Gastroesophageal sphincter (tissue), 4 donors: ENCODE results near the gene DOCK4. TPM values are rescaled to one million over a fixed set of nuclear protein-coding genes. Genes with fewer than 3 reads are reported as not detected.

ENCODE experiments used
- ATAC-seq: fragments of 150-250 bp; one replicate; pipeline ENCODE4 v1.9.1; 2016; ENCODE audit warnings: mild to moderate bottlenecking, moderate library complexity
- H3K27ac ChIP-seq, 4 donors: fragments of 200-600 bp; sonication (generic) in 3 of 4; 1 replicate in 3 of 4; 2 replicates in 1 of 4; pipeline ENCODE4 v1.5.1; 2016 to 2019
- H3K27me3 ChIP-seq: fragments of 200-600 bp; sonication (generic); one replicate; pipeline ENCODE4 v1.5.1; 2019
- H3K36me3 ChIP-seq, 2 donors: fragments of 200-600 bp; sonication (generic); one replicate each; pipeline ENCODE4 v1.5.1; 2019; ENCODE audit warnings: control low read depth in 1 of 2
- H3K4me1 ChIP-seq, 3 donors: fragments of 200-600 bp; sonication (generic); 1 replicate in 2 of 3; 2 replicates in 1 of 3; pipeline ENCODE4 v1.5.1; 2016 to 2019; ENCODE audit warnings: control low read depth in 2 of 3
- H3K4me3 ChIP-seq, 2 donors: fragments of 200-600 bp; sonication (generic); one replicate each; pipeline ENCODE4 v1.5.1; 2019; ENCODE audit warnings: mild to moderate bottlenecking in 1 of 2, moderate library complexity in 1 of 2
- H3K9me3 ChIP-seq, 3 donors: fragments of 200-600 bp; sonication (generic); one replicate each; pipeline ENCODE4 v1.5.1; 2017 to 2019; ENCODE audit warnings: control low read depth in 2 of 3
- EP300 ChIP-seq: sonication (generic); formaldehyde crosslinking; IDR thresholded peaks from one replicate; pipeline ENCODE4 v1.6.1; 2017; ENCODE audit warnings: antibody characterized with exemption, mild to moderate bottlenecking
- POLR2A ChIP-seq, 2 donors: fragments of 450-650 bp; IDR thresholded peaks; one replicate each; pipeline ENCODE4 v1.6.1; 2017; ENCODE audit warnings: antibody characterized with exemption in 2 of 2, mild to moderate bottlenecking in 2 of 2, moderate library complexity in 1 of 2
- POLR2AphosphoS5 ChIP-seq: sonication (generic); formaldehyde crosslinking; IDR thresholded peaks from one replicate; pipeline ENCODE4 v1.6.1; 2017; ENCODE audit warnings: antibody characterized with exemption
- WGBS, 2 donors: methylation state at CpG; one replicate each; pipeline ENCODE4 v1.1.5; 2018; ENCODE audit warnings: low coverage in 1 of 2; 5-methylcytosine and 5-hydroxymethylcytosine counted together
- total RNA-seq, 4 donors: library from RNA; depleted of rRNA; stranded (reverse); fragments of >200 nt; gene quantifications; one replicate each; pipeline ENCODE4 v1.1.0, GENCODE V29; 2016
- TF ChIP-seq, protein P1 (sequence below), 4 experiments: fragments of 200-600 bp in 2 of 4; fragments of 450-650 bp in 2 of 4; sonication (generic) in 1 of 4; IDR thresholded peaks; one replicate each; pipeline ENCODE4 v1.5.1; 2017 to 2019; ENCODE audit warnings: antibody characterized with exemption in 4 of 4, mild to moderate bottlenecking in 2 of 4, moderate library complexity in 2 of 4

Gene DOCK4
- total RNA-seq, 4 donors from 2014 or later = 14.0 to 34.1 (median 24.2) TPM

DNA sequence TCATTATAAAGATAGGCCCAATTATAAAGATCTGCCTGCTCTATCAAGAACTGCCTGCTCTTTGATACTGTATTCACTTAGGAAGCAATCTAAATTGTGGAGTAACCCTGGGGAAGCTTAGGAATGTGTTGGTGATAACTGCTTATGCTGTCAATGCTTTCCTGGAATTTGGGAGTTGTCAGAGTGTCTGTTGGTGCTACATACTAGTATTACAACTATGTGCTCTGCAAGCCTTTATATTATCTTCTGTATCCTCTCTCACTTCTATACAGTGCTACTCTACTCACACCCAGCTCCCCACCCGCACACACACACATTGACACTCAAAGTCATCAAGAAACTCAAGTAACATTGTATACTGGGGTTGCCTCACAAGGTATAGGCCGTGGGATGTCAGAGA, 6.4 kb upstream of the DOCK4 start:
- WGBS, 2 donors = 100% methylated on average over 1 to 2 of the region's 2 CpGs
- no peaks in the 10 kb centered on the region for H3K27me3 ChIP-seq
- no peak overlapping the region for H3K27ac ChIP-seq
- H3K9me3 ChIP-seq = no peaks in the 10 kb centered on the region
- no peak overlapping the region for H3K4me3 ChIP-seq
- no peak for ATAC-seq
- H3K4me1 ChIP-seq = peaks cover 2 to 42% (median 9%) of the 10 kb centered on the region in 3 donors
- TF ChIP-seq EP300 = no peak
- no peak for TF ChIP-seq POLR2A (IDR thresholded peaks at IDR 0.05)
- TF ChIP-seq POLR2AphosphoS5 = no peak
- TF ChIP-seq, protein P1, sequence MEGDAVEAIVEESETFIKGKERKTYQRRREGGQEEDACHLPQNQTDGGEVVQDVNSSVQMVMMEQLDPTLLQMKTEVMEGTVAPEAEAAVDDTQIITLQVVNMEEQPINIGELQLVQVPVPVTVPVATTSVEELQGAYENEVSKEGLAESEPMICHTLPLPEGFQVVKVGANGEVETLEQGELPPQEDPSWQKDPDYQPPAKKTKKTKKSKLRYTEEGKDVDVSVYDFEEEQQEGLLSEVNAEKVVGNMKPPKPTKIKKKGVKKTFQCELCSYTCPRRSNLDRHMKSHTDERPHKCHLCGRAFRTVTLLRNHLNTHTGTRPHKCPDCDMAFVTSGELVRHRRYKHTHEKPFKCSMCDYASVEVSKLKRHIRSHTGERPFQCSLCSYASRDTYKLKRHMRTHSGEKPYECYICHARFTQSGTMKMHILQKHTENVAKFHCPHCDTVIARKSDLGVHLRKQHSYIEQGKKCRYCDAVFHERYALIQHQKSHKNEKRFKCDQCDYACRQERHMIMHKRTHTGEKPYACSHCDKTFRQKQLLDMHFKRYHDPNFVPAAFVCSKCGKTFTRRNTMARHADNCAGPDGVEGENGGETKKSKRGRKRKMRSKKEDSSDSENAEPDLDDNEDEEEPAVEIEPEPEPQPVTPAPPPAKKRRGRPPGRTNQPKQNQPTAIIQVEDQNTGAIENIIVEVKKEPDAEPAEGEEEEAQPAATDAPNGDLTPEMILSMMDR (IDR thresholded peaks at IDR 0.05) = no peak
- no peaks in the 10 kb centered on the region for H3K36me3 ChIP-seq

DNA sequence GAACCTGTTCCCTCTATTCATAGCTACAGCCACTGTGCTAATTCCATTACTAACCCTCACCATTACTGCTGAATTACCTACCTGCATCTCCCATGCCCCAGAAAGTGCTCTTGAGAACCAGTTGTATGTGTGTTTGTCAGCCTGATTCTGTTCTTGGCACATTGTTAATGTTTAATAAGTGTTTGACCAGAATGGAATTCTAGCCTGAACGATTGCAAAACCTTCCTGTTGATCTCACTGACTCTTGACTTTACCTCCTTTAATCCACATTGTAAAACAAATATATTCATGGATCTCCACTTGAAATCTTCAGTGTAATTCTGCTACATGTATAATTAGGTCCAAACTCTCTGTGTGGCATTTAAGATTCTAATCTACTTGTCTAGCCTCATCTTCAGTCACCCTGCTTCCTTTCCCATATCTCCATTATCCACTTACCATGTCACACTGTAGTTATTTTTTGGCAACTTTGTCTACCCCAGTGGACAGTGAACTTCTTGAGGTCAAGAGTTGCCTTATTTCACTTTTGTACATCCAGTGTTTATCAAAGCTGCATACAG, 5.2 kb upstream of the DOCK4 start:
- H3K4me3 ChIP-seq = no peak overlapping the region
- TF ChIP-seq POLR2AphosphoS5 (peak; percentile 7), POLR2A (IDR thresholded peaks at IDR 0.05) (no peak), EP300 (no peak)
- TF ChIP-seq, protein P1 (IDR thresholded peaks at IDR 0.05) = no peak
- H3K27ac ChIP-seq = no peak overlapping the region
- H3K4me1 ChIP-seq = peaks cover 2 to 47% (median 9%) of the 10 kb centered on the region in 3 donors
- no peaks in the 10 kb centered on the region for H3K9me3 ChIP-seq
- H3K36me3 ChIP-seq = no peaks in the 10 kb centered on the region
- no peaks in the 10 kb centered on the region for H3K27me3 ChIP-seq
- no peak for ATAC-seq
- WGBS, 2 donors = 25 to 36% methylated on average over 1 of the region's 1 CpG

DNA sequence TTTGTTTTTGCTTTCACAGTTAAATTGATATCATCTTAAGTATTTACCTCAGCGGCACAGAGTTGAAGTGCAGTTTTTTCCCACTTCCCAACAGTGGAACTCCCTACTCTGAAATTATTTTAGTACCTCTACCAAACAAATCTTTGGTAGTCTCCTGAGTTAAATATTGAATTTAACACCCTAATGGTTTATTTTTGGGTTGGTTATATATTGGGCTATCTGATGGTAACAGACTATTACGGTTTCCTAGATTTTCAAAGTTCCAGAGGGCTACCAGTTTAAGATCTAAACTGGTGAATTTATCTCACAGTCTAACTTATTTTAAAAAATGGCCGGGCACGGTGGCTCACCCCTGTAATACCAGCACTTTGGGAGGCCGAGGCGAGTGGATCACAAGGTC, 1.6 kb upstream of the DOCK4 start:
- H3K4me3 ChIP-seq = peak overlapping the region in 1 of 2 donors; percentile 88
- peaks cover 2 to 51% (median 9%) of the 10 kb centered on the region in 3 donors for H3K4me1 ChIP-seq
- TF ChIP-seq POLR2AphosphoS5 = no peak
- TF ChIP-seq POLR2A (IDR thresholded peaks at IDR 0.05) = no peak
- no peak for TF ChIP-seq EP300
- TF ChIP-seq, protein P1 (IDR thresholded peaks at IDR 0.05) = no peak
- no peaks in the 10 kb centered on the region for H3K9me3 ChIP-seq
- H3K36me3 ChIP-seq = no peaks in the 10 kb centered on the region
- H3K27me3 ChIP-seq = no peaks in the 10 kb centered on the region
- H3K27ac ChIP-seq = no peak overlapping the region
- no peak for ATAC-seq
- 86 to 95% methylated on average over 2 to 4 of the region's 6 CpGs for WGBS, 2 donors

DNA sequence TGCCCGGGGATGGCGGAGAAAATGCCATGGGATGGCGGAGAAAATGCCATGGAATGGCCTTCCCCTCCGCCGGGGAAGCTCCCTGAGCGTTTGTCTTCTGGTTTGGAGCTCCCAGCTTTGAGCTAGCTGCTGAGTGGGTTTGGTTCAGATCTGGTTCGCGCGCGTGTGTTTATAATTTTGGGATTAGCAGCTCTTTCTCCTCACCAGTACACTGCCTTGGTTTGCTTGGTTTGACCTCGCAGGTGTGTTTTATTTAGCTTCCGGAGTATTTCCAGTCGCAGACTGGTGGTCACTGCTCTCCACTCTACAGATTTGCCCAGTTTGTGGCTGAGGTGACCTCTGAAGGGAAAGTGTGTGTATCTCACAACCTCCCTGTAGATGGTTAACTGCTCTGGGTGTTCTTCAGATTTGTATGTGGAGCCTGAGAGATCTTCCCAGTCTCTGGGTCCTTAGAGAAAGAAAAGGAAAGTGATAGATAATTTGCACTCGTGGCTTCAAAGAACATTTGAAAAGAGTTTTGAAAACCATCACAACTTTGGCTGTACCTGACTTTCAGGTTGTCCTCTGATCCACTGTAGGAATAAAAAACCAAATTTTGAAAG, 893 bp upstream of the DOCK4 start:
- Histone ChIP-seq H3K27ac (peak overlapping the region; percentile 57 to 90 (median 88)), H3K4me3 (peak overlapping the region; percentile 83 to 88), H3K9me3 (no peaks in the 10 kb centered on the region), H3K36me3 (no peaks in the 10 kb centered on the region), H3K27me3 (no peaks in the 10 kb centered on the region), H3K4me1 (peaks cover 2 to 53% (median 6%) of the 10 kb centered on the region in 3 donors)
- ATAC-seq = no peak
- WGBS, 2 donors = 0% methylated on average over 10 to 11 of the region's 14 CpGs
- TF ChIP-seq, protein P1 (IDR thresholded peaks at IDR 0.05) = no peak
- no peak for TF ChIP-seq POLR2A (IDR thresholded peaks at IDR 0.05)
- no peak for TF ChIP-seq EP300
- no peak for TF ChIP-seq POLR2AphosphoS5
